ENCODE measurements around the gene SORCS2.

DNA sequence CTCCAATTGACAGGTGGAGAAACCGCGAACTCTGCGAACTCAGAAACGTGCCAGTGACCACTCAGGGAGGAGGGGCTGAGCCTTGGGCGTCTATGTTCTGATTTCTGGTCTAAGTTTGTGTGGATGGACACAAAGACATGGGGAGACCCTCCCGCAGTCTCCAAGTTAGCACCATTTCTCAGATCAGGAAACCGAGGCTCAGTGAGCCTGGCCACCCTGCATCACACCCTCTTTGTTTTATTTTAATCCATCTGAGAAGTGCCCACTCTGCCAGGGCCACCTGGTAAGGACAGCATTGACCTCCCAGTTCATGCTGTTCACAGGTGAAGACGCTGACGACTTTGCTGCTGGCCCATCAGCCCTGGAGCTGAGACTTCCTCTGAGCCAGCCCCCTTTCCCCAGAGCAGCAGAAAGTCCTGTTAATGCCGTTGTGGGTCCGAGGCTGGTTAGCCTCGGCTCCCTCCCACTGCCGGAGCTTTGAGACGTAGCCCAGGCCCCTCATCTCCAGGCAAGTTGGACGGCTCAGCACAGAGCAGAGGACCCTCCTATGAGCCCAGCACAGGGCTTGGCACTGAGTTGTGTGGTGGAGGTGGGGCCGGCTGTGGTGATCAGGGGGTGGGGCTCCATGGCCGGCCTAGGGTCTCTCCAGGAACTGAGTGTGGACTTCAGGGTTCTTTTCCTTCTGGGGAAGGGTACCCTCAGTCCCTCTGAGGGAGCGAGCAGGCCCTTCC, 198.7 kb downstream of the SORCS2 start:
- TF ChIP-seq EP300 (IDR thresholded peaks at IDR 0.05; ENCODE audit: borderline replicate concordance in 1 of 2, low read depth in 1 of 2, low read length in 1 of 2), result no peak
- no peak for TF ChIP-seq RAD21 (IDR thresholded peaks at IDR 0.05; ENCODE audit: low read length)
- TF ChIP-seq GABPA (IDR thresholded peaks at IDR 0.05; ENCODE audit: low read depth), result no peak
- TF ChIP-seq, protein P1, sequence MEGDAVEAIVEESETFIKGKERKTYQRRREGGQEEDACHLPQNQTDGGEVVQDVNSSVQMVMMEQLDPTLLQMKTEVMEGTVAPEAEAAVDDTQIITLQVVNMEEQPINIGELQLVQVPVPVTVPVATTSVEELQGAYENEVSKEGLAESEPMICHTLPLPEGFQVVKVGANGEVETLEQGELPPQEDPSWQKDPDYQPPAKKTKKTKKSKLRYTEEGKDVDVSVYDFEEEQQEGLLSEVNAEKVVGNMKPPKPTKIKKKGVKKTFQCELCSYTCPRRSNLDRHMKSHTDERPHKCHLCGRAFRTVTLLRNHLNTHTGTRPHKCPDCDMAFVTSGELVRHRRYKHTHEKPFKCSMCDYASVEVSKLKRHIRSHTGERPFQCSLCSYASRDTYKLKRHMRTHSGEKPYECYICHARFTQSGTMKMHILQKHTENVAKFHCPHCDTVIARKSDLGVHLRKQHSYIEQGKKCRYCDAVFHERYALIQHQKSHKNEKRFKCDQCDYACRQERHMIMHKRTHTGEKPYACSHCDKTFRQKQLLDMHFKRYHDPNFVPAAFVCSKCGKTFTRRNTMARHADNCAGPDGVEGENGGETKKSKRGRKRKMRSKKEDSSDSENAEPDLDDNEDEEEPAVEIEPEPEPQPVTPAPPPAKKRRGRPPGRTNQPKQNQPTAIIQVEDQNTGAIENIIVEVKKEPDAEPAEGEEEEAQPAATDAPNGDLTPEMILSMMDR (IDR thresholded peaks at IDR 0.05), result no peak
- no peak for TF ChIP-seq RFX5 (IDR thresholded peaks at IDR 0.05; ENCODE audit: low read length)
- no peak for TF ChIP-seq FOXM1 (IDR thresholded peaks at IDR 0.05; ENCODE audit: low read depth)
- TF ChIP-seq, protein P2, sequence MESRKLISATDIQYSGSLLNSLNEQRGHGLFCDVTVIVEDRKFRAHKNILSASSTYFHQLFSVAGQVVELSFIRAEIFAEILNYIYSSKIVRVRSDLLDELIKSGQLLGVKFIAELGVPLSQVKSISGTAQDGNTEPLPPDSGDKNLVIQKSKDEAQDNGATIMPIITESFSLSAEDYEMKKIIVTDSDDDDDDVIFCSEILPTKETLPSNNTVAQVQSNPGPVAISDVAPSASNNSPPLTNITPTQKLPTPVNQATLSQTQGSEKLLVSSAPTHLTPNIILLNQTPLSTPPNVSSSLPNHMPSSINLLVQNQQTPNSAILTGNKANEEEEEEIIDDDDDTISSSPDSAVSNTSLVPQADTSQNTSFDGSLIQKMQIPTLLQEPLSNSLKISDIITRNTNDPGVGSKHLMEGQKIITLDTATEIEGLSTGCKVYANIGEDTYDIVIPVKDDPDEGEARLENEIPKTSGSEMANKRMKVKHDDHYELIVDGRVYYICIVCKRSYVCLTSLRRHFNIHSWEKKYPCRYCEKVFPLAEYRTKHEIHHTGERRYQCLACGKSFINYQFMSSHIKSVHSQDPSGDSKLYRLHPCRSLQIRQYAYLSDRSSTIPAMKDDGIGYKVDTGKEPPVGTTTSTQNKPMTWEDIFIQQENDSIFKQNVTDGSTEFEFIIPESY (IDR thresholded peaks at IDR 0.05; ENCODE audit: borderline replicate concordance, low read depth), result no peak
- no peak for TF ChIP-seq POLR2AphosphoS5 (IDR thresholded peaks at IDR 0.05; ENCODE audit: low read depth, low read length)

All from SK-N-SH (cell line).